GM12801 (cell line): ENCODE data around the gene TEKTIP1.

Source experiments
- TF ChIP-seq, protein P1 (sequence below): IDR thresholded peaks from one replicate; pipeline ENCODE4 v1.5.1; 2011; ENCODE audit warnings: control low read depth; ENCODE audit not compliant: insufficient read length; ENCODE audit errors: extremely low read depth

The TEKTIP1 gene

DNA sequence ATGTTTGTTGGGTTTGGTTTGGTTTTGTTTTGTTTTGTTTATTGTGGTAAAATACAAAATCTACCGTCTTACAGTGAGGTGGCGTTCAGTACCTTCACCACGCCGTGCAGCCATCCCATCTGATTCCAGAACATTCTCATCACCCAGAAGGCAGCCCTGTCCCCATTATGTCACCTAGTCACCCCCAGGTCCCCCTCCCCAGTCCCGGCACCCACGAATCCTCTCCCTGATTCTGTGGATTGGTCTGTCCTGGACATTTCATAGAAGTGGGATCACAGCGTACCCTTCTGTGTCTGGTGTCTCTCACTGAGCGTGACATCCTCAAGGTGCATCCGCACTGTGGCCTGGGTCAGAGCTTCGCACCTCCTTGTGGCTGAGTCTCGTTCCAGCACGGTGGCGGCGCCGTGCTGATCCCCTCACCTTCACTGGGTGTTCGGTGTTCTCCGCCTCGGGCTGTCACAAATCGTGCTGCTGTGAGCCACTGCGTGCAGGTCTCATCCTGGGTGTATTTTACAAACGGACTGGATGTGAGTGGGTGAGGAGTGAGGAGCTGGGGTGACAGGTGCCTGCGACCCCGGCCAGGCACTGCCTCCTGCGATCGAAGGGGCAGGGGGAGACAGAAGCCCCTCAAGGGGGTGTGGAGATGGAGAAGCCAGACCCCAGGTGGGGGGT is 580 bp upstream of the TEKTIP1 start:
- TF ChIP-seq, protein P1, sequence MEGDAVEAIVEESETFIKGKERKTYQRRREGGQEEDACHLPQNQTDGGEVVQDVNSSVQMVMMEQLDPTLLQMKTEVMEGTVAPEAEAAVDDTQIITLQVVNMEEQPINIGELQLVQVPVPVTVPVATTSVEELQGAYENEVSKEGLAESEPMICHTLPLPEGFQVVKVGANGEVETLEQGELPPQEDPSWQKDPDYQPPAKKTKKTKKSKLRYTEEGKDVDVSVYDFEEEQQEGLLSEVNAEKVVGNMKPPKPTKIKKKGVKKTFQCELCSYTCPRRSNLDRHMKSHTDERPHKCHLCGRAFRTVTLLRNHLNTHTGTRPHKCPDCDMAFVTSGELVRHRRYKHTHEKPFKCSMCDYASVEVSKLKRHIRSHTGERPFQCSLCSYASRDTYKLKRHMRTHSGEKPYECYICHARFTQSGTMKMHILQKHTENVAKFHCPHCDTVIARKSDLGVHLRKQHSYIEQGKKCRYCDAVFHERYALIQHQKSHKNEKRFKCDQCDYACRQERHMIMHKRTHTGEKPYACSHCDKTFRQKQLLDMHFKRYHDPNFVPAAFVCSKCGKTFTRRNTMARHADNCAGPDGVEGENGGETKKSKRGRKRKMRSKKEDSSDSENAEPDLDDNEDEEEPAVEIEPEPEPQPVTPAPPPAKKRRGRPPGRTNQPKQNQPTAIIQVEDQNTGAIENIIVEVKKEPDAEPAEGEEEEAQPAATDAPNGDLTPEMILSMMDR = no peak

DNA sequence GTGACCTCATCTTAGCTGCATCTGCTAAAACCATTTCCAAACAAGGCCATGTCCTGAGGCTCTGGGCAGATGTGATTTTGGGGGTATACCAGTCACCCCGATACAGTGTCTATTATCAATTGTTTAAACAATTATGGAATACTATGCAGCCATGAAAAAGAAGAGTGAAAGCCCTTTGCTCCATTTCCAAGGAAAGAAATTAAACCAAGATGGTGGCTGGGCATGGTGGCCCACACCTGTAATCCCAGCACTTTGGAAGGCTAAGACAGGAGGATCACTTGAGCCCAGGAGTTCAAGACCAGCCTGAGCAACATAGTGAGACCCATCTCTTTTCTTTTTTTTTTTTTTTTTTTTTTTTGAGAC is 763 bp downstream of the TEKTIP1 start:
- TF ChIP-seq, protein P1 = no peak

DNA sequence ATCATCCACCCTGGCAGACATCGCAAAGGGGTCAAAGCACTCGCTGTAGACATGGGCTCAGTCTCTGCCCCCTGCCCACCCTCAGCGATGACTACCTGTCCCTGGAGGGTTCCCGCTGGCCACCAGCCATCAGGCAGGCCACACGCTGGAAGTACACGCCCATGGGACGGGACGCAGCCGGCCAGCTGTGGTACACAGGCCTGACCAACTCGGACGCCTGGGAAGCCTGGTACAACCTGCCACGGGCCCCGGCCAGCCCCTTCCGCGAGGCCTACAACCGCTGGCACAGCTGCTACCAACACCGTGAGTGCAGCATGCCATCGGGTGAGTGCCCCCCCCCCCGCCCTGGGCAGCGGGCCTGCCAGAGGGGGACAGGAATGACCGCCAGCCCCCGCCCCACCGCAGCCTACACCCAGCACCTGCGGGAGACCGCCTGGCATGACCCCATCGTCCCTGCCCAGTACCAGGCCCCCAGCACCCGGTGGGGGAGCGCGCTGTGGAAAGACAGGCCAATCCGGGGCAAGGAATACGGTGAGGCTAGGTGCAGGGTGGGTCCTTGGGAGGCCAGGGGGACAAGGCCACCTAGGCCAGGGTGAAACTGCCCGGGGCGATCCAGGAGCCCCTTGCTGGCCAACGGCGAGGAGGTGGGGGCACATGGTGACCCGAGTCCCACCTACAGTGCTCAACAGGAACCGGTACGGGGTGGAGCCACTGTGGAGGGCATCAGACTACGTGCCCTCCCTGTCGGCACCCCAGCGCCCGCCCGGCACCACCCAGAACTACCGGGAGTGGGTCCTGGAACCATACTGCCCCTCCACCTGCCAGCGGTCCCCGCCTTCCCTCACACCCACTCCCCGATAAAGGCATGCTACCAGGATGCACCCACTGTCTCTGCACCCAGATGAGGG is 4.4 kb downstream of the TEKTIP1 start:
- TF ChIP-seq, protein P1 = no peak

DNA sequence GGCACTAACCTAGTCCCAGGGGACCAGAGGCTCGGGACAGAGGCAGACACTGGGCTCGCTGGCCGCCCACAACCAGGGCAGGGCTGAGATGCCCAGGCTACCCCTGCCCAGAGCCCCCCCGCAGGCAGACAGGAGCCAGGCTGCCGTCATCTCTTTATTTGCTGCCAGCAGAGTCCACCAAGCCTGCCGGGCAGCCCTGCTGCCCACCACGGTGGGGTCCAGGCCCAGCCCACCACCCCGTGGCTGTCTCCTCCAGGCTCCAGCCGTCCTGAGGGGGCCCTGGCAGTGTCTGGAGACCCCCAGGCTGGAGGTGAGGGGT is 5.0 kb downstream of the TEKTIP1 start:
- TF ChIP-seq, protein P1 = no peak

DNA sequence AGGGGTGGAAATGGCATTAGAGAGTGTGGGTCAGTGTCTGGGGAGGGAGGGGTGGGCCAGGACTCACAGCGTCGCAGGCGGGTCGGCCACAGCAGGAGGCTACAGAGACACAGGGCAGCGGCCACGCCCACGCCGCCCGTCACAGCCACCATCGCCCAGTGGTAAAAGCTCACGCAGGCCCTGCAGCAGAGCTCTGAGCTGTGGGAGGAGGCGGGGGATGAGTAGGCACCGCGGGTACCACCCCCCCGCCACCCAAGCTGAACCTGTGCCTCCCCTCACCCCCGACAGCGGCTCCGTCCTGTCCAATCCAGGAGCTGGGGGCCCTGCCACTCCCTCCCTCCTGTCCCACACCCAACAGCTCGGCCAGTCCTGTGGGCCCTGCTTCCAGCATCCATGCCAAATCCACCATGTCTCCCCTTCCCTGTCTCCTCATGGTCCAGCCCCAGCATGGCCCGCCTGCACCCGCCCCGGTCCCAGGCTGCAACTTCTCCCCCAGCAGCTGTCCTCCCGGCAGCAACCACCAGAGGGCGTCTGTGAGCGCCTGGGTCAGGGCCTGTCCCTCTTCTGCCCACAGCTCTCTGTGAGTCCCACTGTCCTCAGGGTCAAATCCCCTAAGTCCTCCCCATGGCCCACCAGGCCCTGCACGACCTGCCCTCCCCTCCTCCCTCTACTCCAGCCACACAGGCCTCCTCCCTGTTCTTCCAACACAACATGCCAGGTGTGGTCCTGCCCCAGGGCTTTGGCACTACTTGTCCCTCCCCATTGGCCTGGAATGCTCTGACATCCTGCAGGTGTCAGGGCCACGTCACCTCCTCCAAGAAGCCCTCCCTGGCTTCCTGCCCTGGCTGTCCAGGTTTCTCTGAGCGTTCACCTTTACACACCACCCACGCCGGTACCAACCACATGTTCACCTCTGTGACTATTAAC is 6.0 kb downstream of the TEKTIP1 start:
- TF ChIP-seq, protein P1 = no peak

DNA sequence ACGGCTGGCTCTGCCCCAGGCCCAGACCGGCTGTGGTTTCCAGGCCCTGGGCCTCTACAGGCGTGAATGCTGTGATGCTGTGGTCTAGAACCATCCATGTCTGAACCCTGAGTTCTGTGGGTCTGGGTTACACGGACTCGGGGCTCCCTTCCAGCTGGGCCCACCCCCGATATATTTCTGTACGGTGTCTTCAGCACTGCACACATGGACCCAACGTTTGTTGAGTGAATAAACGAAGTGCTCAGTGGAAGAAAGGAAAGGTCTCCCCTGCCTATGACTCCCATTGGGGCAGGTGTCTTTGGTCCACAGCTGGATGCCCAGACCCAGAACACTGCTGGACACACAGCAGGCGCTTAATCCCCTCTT is 6.7 kb downstream of the TEKTIP1 start:
- TF ChIP-seq, protein P1 = no peak

DNA sequence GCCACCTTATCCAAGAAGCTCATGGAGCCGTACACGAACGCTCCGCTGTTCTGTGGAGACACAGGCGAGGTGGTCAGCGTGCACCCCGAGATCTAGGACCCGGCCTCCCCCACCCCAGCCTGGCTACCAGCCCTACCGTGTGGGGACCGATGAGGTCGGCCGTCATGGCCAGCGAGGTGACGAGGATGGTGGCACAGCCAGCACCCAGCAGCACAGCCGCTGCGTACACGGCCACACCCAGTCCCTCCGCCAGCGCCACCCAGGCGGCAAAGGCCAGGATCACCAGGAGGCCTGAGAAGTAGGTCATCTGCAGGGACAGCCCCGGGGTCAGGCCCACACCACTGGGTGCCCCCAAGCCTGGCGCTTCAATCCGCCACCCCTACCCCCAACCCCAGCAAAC is 7.1 kb downstream of the TEKTIP1 start:
- TF ChIP-seq, protein P1 = no peak
